ENCODE results near the gene PCBP3.
"Not testable (repeated sequence)": the region's sequence is repeated elsewhere in the genome, so short reads cannot be mapped to it uniquely, and the experiment has no call there.

GRCh38 chr21:45808663-45809062 is 165.1 kb downstream of the PCBP3 start:
- not testable (repeated sequence) for TF ChIP-seq POLR2AphosphoS5 (IDR thresholded peaks at IDR 0.05; ENCODE audit: low read depth, low read length); POLR2A (IDR thresholded peaks at IDR 0.05; ENCODE audit: low read depth, low read length); TAF1 (IDR thresholded peaks at IDR 0.05; ENCODE audit: borderline replicate concordance, low read depth, low read length)
